GM12878 (cell line): Measurements from ENCODE around the gene ARSJ. TPM values are rescaled to one million over a fixed set of nuclear protein-coding genes. Genes with fewer than 3 reads are reported as not detected.

Source experiments
- ATAC-seq: fragments of 200-7000 bp; cut with Tn5 transposase; 3 replicates; pipeline ENCODE4 v1.9.1; 2020; ENCODE audit warnings: mild to moderate bottlenecking, moderate library complexity
- BruUV-seq: library from RNA; stranded (reverse); fragments of 400-500 nt; replicated peaks from 2 replicates; lab custom pipeline; 2021; lab: Mats Ljungman, UMichigan
- CTCF ChIA-PET: fragments of 300-600 bp; sonication (Branson Sonifier 250); formaldehyde crosslinking; extraction: SDS; loops from one replicate; lab custom pipeline; 2021; ENCODE audit warnings: inconsistent platforms; lab: Yijun Ruan, JAX
- POLR2A ChIA-PET: fragments of 350-600 bp; formaldehyde crosslinking; extraction: SDS; loops from one replicate; lab custom pipeline; 2021; ENCODE audit warnings: inconsistent platforms; lab: Charles Lee
- RAD21 ChIA-PET: fragments of 300-600 bp; sonication (Branson Sonifier 250); formaldehyde crosslinking; loops from one replicate; lab custom pipeline; 2023; ENCODE audit warnings: antibody characterized with exemption; ENCODE audit not compliant: unreplicated experiment; lab: Charles Lee
- SMC1A ChIA-PET: fragments of 300-600 bp; sonication (Branson Sonifier 250); formaldehyde crosslinking; loops from one replicate; lab custom pipeline; 2023; ENCODE audit not compliant: unreplicated experiment, uncharacterized antibody; lab: Charles Lee
- DNase-seq: peaks from one replicate; pipeline ENCODE4 v3.0.0-alpha.2; 2011; ENCODE audit warnings: low read depth, low spot score
- FAIRE-seq: peaks from 3 replicates; lab custom pipeline; 2011; peaks lifted over from hg19 to GRCh38; lab: Jason Lieb, UNC
- H2AFZ ChIP-seq: 2 replicates; pipeline ENCODE4 v1.6.0; 2011; ENCODE audit warnings: low read depth, low read length, control low read depth; ENCODE audit not compliant: control insufficient read depth
- H3K27ac ChIP-seq: 2 replicates; pipeline ENCODE4 v1.5.1; 2011; ENCODE audit warnings: control low read depth; ENCODE audit not compliant: control insufficient read depth, insufficient read depth
- H3K27me3 ChIP-seq, 2 experiments: replicated peaks in 1 of 2; 2 replicates each; pipeline versions ENCODE4 v1.6.0 to v1.6.1; 2011; ENCODE audit warnings: low read length in 1 of 2; ENCODE audit not compliant: control insufficient read depth in 2 of 2, insufficient read depth in 2 of 2
- H3K36me3 ChIP-seq, 2 experiments: 2 replicates each; pipeline ENCODE4 v1.5.1; 2011; ENCODE audit warnings: low read length in 1 of 2; ENCODE audit not compliant: control insufficient read depth in 2 of 2, insufficient read depth in 2 of 2
- H3K4me1 ChIP-seq: 2 replicates; pipeline ENCODE4 v1.6.1; 2011; ENCODE audit warnings: mild to moderate bottlenecking, low read length, moderate library complexity, mixed read lengths; ENCODE audit not compliant: control insufficient read depth, insufficient read depth
- H3K4me2 ChIP-seq: 2 replicates; pipeline ENCODE4 v1.6.0; 2011; ENCODE audit warnings: control low read depth; ENCODE audit not compliant: control insufficient read depth, insufficient read depth
- H3K4me3 ChIP-seq: fragments of 200-600 bp; sonication (generic); 2 replicates; pipeline ENCODE4 v1.5.1; 2016
- H3K79me2 ChIP-seq: 2 replicates; pipeline ENCODE4 v1.6.0; 2011; ENCODE audit warnings: low read length; ENCODE audit not compliant: control insufficient read depth, insufficient read depth
- H3K9ac ChIP-seq: 2 replicates; pipeline ENCODE4 v1.8.0; 2011; ENCODE audit warnings: low read length, control low read depth, mixed read lengths; ENCODE audit not compliant: control insufficient read depth, insufficient read depth
- H3K9me3 ChIP-seq: replicated peaks from 3 replicates; pipeline ENCODE4 v1.5.1; 2011; ENCODE audit warnings: mild to moderate bottlenecking, low read length; ENCODE audit not compliant: control insufficient read depth, insufficient read depth
- H4K20me1 ChIP-seq: 2 replicates; pipeline ENCODE4 v1.6.0; 2011; ENCODE audit not compliant: control insufficient read depth, insufficient read depth
- BACH1 ChIP-seq: fragments of 450-650 bp; IDR thresholded peaks from 2 replicates; pipeline ENCODE4 v1.6.1; 2017; ENCODE audit warnings: mild to moderate bottlenecking, borderline replicate concordance
- CHD1 ChIP-seq: IDR thresholded peaks from 2 replicates; pipeline ENCODE4 v1.6.1; 2012; ENCODE audit warnings: low read depth, low read length, improper control_type of control experiment
- FOXM1 ChIP-seq: IDR thresholded peaks from 2 replicates; pipeline ENCODE4 v1.6.1; 2012; ENCODE audit warnings: low read depth, mild to moderate bottlenecking, inconsistent platforms, low read length, moderate library complexity
- JUNB ChIP-seq: IDR thresholded peaks from 2 replicates; pipeline ENCODE4 v1.6.1; 2016; ENCODE audit warnings: antibody characterized with exemption, mild to moderate bottlenecking
- MTA3 ChIP-seq: IDR thresholded peaks from 2 replicates; pipeline ENCODE4 v1.6.1; 2012; ENCODE audit warnings: low read length, inconsistent platforms, borderline replicate concordance
- MYC ChIP-seq: IDR thresholded peaks from 2 replicates; pipeline ENCODE4 v1.6.1; 2011; ENCODE audit warnings: mild to moderate bottlenecking, low read length, moderate library complexity, inconsistent platforms; ENCODE audit not compliant: insufficient read depth, insufficient replicate concordance, insufficient read length, severe bottlenecking
- POLR2A ChIP-seq: IDR thresholded peaks from 2 replicates; pipeline ENCODE4 v1.6.1; 2011; ENCODE audit warnings: low read depth, mild to moderate bottlenecking, low read length
- RBBP5 ChIP-seq: fragments of 200-600 bp; sonication (generic); conservative IDR thresholded peaks from 2 replicates; pipeline ENCODE4 v1.6.1; 2016
- RELA ChIP-seq: fragments of 450-650 bp; IDR thresholded peaks from 2 replicates; pipeline ENCODE4 v1.8.0; 2014; ENCODE audit warnings: borderline replicate concordance; ENCODE audit not compliant: partially characterized antibody
- SMAD5 ChIP-seq: IDR thresholded peaks from 2 replicates; pipeline ENCODE4 v1.6.1; 2016; ENCODE audit warnings: antibody characterized with exemption, low read depth
- ZNF207 ChIP-seq: fragments of 450-650 bp; IDR thresholded peaks from 2 replicates; pipeline ENCODE4 v1.6.1; 2014; ENCODE audit warnings: antibody characterized with exemption, mild to moderate bottlenecking, borderline replicate concordance
- ZNF217 ChIP-seq: fragments of 450-650 bp; IDR thresholded peaks from 2 replicates; pipeline ENCODE4 v1.6.1; 2017; ENCODE audit warnings: antibody characterized with exemption, mild to moderate bottlenecking
- WGBS: methylation state at CpG from one replicate; pipeline ENCODE4 v1.1.6; 2016; ENCODE audit warnings: low lambda C conversion rate; ENCODE audit not compliant: insufficient replicate concordance, insufficient coverage; ENCODE audit errors: missing lambda C conversion rate; 5-methylcytosine and 5-hydroxymethylcytosine counted together
- in situ Hi-C: fragments of 300-500 bp; cut with MboI; formaldehyde crosslinking; loops from 9 replicates; pipeline ENCODE4 v1.14.3; 2018; ENCODE audit warnings: mixed read lengths
- intact Hi-C: fragments of 100-400 bp; cut with micrococcal nuclease; formaldehyde crosslinking; loops from one replicate; pipeline ENCODE4 v1.14.2; 2022; ENCODE audit not compliant: unreplicated experiment
- polyA plus RNA-seq, 11 experiments: library from polyadenylated mRNA; depleted of rRNA in 4 of 11; unstranded in 6 of 11; stranded (reverse) in 5 of 11; fragments of >200 nt; fragmentation: Nextera tagmentation in 4 of 11; fragmentation: Illumina TruSeq in 1 of 11; extraction: Ambion mirVana in 4 of 11; extraction: Trizol in 1 of 11; gene quantifications; 1 replicate in 1 of 11; 2 replicates in 10 of 11; pipeline versions ENCODE4 v1.2.1 to v1.2.3, GENCODE V29; 2011 to 2016; ENCODE audit warnings: inconsistent platforms in 2 of 11, missing spikeins in 2 of 11, low read depth in 1 of 11
- total RNA-seq, 4 experiments: library from RNA; depleted of rRNA in 3 of 4; stranded (reverse); fragments of >200 nt in 3 of 4; fragmentation: Illumina TruSeq in 1 of 4; extraction: Trizol in 1 of 4; gene quantifications; 2 replicates each; pipeline versions ENCODE4 v1.2.1 to v1.2.3, GENCODE V29; 2013 to 2021
- TF ChIP-seq, protein P1 (sequence below): IDR thresholded peaks from 2 replicates; pipeline ENCODE4 v1.6.1; 2011; ENCODE audit warnings: borderline replicate concordance, low read depth, mild to moderate bottlenecking, moderate library complexity, low read length; ENCODE audit not compliant: insufficient read depth, poor library complexity, severe bottlenecking
- TF ChIP-seq, protein P2 (sequence below): fragments of 450-650 bp; IDR thresholded peaks from 2 replicates; pipeline ENCODE4 v1.6.1; 2017; ENCODE audit warnings: mild to moderate bottlenecking, moderate library complexity
- TF ChIP-seq, protein P3 (sequence below): IDR thresholded peaks from 2 replicates; pipeline ENCODE4 v1.6.1; 2012; ENCODE audit warnings: low read depth, low read length, improper control_type of control experiment

The ARSJ gene
- total and polyA plus RNA-seq, 10 of the 15 experiments (the other 5 are each of a cell fraction or from before 2014, with no cell fraction given), result under 0.01 to 0.19 (median 0.04) TPM; not detected in 5

DNA sequence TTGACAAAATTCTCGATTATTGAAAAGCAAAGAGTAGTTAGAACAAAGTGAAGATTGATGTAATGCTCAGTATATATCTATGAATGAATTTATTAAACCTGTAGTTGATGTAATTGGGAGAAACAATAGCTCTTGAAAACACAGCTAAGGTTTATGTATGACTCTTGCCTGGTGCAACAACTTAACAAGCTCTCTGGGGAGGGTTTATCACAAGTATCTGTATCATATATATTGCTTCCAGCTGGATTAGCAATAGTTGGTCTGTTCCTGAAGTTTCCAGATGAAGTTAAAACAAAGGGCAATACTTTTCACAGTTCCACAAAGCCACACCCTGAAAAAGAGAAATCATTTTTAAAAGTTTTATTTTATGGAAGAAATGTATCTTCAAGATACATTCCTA is 91.4 kb downstream of the ARSJ start:
- in situ Hi-C loops (no loop called here), intact Hi-C loops (no loop called here)
- peaks cover 3% of the 10 kb centered on the region; the same call in 2 of the 3 replicates for H3K9me3 ChIP-seq
- no peak overlapping the region for H3K4me2 ChIP-seq
- TF ChIP-seq BACH1, result no peak
- TF ChIP-seq RELA, result no peak
- TF ChIP-seq, protein P1, sequence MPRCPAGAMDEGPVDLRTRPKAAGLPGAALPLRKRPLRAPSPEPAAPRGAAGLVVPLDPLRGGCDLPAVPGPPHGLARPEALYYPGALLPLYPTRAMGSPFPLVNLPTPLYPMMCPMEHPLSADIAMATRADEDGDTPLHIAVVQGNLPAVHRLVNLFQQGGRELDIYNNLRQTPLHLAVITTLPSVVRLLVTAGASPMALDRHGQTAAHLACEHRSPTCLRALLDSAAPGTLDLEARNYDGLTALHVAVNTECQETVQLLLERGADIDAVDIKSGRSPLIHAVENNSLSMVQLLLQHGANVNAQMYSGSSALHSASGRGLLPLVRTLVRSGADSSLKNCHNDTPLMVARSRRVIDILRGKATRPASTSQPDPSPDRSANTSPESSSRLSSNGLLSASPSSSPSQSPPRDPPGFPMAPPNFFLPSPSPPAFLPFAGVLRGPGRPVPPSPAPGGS, result no peak
- TF ChIP-seq JUNB, result no peak
- TF ChIP-seq MYC, result no peak
- no peak for TF ChIP-seq POLR2A
- TF ChIP-seq RBBP5, result no peak
- TF ChIP-seq CHD1, result no peak
- TF ChIP-seq, protein P2, sequence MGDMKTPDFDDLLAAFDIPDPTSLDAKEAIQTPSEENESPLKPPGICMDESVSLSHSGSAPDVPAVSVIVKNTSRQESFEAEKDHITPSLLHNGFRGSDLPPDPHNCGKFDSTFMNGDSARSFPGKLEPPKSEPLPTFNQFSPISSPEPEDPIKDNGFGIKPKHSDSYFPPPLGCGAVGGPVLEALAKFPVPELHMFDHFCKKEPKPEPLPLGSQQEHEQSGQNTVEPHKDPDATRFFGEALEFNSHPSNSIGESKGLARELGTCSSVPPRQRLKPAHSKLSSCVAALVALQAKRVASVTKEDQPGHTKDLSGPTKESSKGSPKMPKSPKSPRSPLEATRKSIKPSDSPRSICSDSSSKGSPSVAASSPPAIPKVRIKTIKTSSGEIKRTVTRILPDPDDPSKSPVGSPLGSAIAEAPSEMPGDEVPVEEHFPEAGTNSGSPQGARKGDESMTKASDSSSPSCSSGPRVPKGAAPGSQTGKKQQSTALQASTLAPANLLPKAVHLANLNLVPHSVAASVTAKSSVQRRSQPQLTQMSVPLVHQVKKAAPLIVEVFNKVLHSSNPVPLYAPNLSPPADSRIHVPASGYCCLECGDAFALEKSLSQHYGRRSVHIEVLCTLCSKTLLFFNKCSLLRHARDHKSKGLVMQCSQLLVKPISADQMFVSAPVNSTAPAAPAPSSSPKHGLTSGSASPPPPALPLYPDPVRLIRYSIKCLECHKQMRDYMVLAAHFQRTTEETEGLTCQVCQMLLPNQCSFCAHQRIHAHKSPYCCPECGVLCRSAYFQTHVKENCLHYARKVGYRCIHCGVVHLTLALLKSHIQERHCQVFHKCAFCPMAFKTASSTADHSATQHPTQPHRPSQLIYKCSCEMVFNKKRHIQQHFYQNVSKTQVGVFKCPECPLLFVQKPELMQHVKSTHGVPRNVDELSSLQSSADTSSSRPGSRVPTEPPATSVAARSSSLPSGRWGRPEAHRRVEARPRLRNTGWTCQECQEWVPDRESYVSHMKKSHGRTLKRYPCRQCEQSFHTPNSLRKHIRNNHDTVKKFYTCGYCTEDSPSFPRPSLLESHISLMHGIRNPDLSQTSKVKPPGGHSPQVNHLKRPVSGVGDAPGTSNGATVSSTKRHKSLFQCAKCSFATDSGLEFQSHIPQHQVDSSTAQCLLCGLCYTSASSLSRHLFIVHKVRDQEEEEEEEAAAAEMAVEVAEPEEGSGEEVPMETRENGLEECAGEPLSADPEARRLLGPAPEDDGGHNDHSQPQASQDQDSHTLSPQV, result no peak
- no peak for TF ChIP-seq ZNF217
- TF ChIP-seq, protein P3, sequence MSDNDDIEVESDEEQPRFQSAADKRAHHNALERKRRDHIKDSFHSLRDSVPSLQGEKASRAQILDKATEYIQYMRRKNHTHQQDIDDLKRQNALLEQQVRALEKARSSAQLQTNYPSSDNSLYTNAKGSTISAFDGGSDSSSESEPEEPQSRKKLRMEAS, result no peak
- TF ChIP-seq ZNF207, result no peak
- no peak for TF ChIP-seq SMAD5
- TF ChIP-seq FOXM1, result no peak
- no peak for TF ChIP-seq MTA3
- H3K27me3 ChIP-seq, result no peaks in the 10 kb centered on the region
- no peaks in the 10 kb centered on the region for H3K79me2 ChIP-seq
- no peaks in the 10 kb centered on the region for H3K4me1 ChIP-seq
- H3K27ac ChIP-seq, result no peak overlapping the region
- ChIA-PET RAD21 (no interaction called here), POLR2A (no interaction called here), SMC1A (interaction anchor here (0.5 to 1.5 kb wide), 4 partner anchors 9 to 391 kb away, joined by 3 to 4 read pairs (median 4); no protein-coding TSS in a partner anchor), CTCF (interaction anchor here (0.8 to 3.2 kb wide), 2 partner anchors 11 to 14 kb away, joined by 3 to 10 read pairs; no protein-coding TSS in a partner anchor)
- no peak overlapping the region for H3K9ac ChIP-seq
- H2AFZ ChIP-seq, result no peak overlapping the region
- no peak overlapping the region for H3K4me3 ChIP-seq
- FAIRE-seq (no peak), DNase-seq (no peak), ATAC-seq (no peak)
- no peaks in the 10 kb centered on the region for H3K36me3 ChIP-seq
- BruUV-seq, result no TSS peak
- 4% methylated on average over 1 of the region's 1 CpG for WGBS
- no peaks in the 10 kb centered on the region for H4K20me1 ChIP-seq
